Endothelial cell of umbilical vein (primary cell): ENCODE measurements around the gene SCYL1.

Source experiments
- CTCF ChIP-seq, 2 donors: IDR thresholded peaks; 1 replicate in 1 of 2; 2 replicates in 1 of 2; pipeline ENCODE4 v1.5.1; 2011; ENCODE audit warnings: low read length in 2 of 2, mild to moderate bottlenecking in 2 of 2, moderate library complexity in 2 of 2, control low read depth in 1 of 2, inconsistent platforms in 1 of 2, low read depth in 1 of 2; ENCODE audit not compliant: insufficient read depth in 1 of 2; ENCODE audit errors: extremely low read depth in 1 of 2
- EZH2 ChIP-seq: IDR thresholded peaks from 2 replicates; pipeline ENCODE4 v1.6.1; 2012; ENCODE audit warnings: borderline replicate concordance, low read depth, mild to moderate bottlenecking, moderate library complexity, low read length, inconsistent platforms; ENCODE audit not compliant: severe bottlenecking
- POLR2AphosphoS5 ChIP-seq: IDR thresholded peaks from 2 replicates; pipeline ENCODE4 v1.6.1; 2012; ENCODE audit warnings: low read depth, mild to moderate bottlenecking, control low read depth, low read length, moderate library complexity; ENCODE audit not compliant: insufficient read depth

GRCh38 chr11:65586676-65587075, 61.8 kb downstream of the SCYL1 start:
- no peak for TF ChIP-seq POLR2AphosphoS5
- no peak for TF ChIP-seq CTCF (IDR thresholded peaks at IDR 0.05; ENCODE audit: extremely low read depth in 1 of 2, insufficient read depth in 1 of 2, low read depth in 1 of 2, low read length in 2 of 2)
- no peak for TF ChIP-seq EZH2
